HepG2 (cell line): Measurements from ENCODE around the gene TUBB. TPM values are rescaled to one million over a fixed set of nuclear protein-coding genes. Genes with fewer than 3 reads are reported as not detected.

Experiments
- ATF7 ChIP-seq, 2 experiments: fragments of 450-650 bp in 1 of 2; sonication (generic) in 1 of 2; formaldehyde crosslinking in 1 of 2; IDR thresholded peaks; 2 replicates each; pipeline versions ENCODE4 v1.4.0 to v1.6.1; 2016 to 2020; ENCODE audit warnings: antibody characterized with exemption in 1 of 2, mild to moderate bottlenecking in 1 of 2, missing genetic modification reagents in 1 of 2
- EP300 ChIP-seq, 3 experiments: sonication (generic) in 1 of 3; formaldehyde crosslinking in 1 of 3; IDR thresholded peaks; 2 replicates each; pipeline versions ENCODE4 v1.5.1 to v1.6.1; 2011 to 2020; ENCODE audit warnings: low read depth in 2 of 3, low read length in 2 of 3, borderline replicate concordance in 1 of 3, improper control_type of control experiment in 1 of 3, mild to moderate bottlenecking in 1 of 3, missing genetic modification reagents in 1 of 3, moderate library complexity in 1 of 3
- NR2C2 ChIP-seq: sonication (generic); formaldehyde crosslinking; IDR thresholded peaks from 2 replicates; pipeline ENCODE4 v1.4.0; 2020; ENCODE audit warnings: missing genetic modification reagents, mild to moderate bottlenecking, moderate library complexity, borderline replicate concordance
- SALL2 ChIP-seq: sonication (generic); formaldehyde crosslinking; IDR thresholded peaks from 2 replicates; pipeline ENCODE4 v1.8.1; 2023; ENCODE audit warnings: mild to moderate bottlenecking, missing genetic modification reagents, inconsistent platforms
- STAG1 ChIP-seq: sonication (generic); formaldehyde crosslinking; IDR thresholded peaks from 2 replicates; pipeline ENCODE4 v1.4.0; 2020; ENCODE audit warnings: missing genetic modification reagents
- ZNF33B ChIP-seq: sonication (generic); formaldehyde crosslinking; IDR thresholded peaks from 2 replicates; pipeline ENCODE4 v1.5.1; 2020; ENCODE audit warnings: mild to moderate bottlenecking, missing genetic modification reagents
- ZNF816 ChIP-seq: sonication (generic); formaldehyde crosslinking; IDR thresholded peaks from 2 replicates; pipeline ENCODE4 v1.8.0; 2022; ENCODE audit warnings: missing genetic modification reagents, mild to moderate bottlenecking, borderline replicate concordance
- ZSCAN12 ChIP-seq: sonication (generic); formaldehyde crosslinking; IDR thresholded peaks from 2 replicates; pipeline ENCODE4 v1.9.0; 2021; ENCODE audit warnings: mild to moderate bottlenecking, missing genetic modification reagents
- polyA plus RNA-seq, 8 experiments: library from polyadenylated mRNA; depleted of rRNA in 3 of 8; stranded (reverse) in 7 of 8; unstranded in 1 of 8; fragments of >200 nt; fragmentation: Illumina TruSeq in 4 of 8; extraction: Trizol in 4 of 8; gene quantifications; 2 replicates each; pipeline versions ENCODE4 v1.2.1 to v1.2.3, GENCODE V29; 2011 to 2016; ENCODE audit warnings: low read depth in 4 of 8, missing spikeins in 1 of 8, mixed read lengths in 1 of 8; ENCODE audit not compliant: insufficient read depth in 1 of 8
- total RNA-seq, 5 experiments: library from RNA; depleted of rRNA; stranded (reverse); fragments of >200 nt; fragmentation: Illumina TruSeq; extraction: Trizol; gene quantifications; 2 replicates each; pipeline ENCODE4 v1.2.3, GENCODE V29; 2016; ENCODE audit warnings: low read depth in 1 of 5
- TF ChIP-seq, protein P1 (sequence below): sonication (generic); formaldehyde crosslinking; IDR thresholded peaks from 2 replicates; pipeline ENCODE4 v1.4.0; 2020; ENCODE audit warnings: missing genetic modification reagents
- TF ChIP-seq, protein P2 (sequence below): sonication (generic); formaldehyde crosslinking; IDR thresholded peaks from 2 replicates; pipeline ENCODE4 v1.4.0; 2020; ENCODE audit warnings: missing genetic modification reagents, borderline replicate concordance
- TF ChIP-seq, protein P3 (sequence below): sonication (generic); formaldehyde crosslinking; IDR thresholded peaks from 2 replicates; pipeline ENCODE4 v1.8.0; 2022; ENCODE audit warnings: mild to moderate bottlenecking, missing genetic modification reagents, moderate library complexity
- TF ChIP-seq, protein P4 (sequence below): sonication (generic); formaldehyde crosslinking; IDR thresholded peaks from 2 replicates; pipeline ENCODE4 v1.4.0; 2020; ENCODE audit warnings: missing genetic modification reagents, mild to moderate bottlenecking, borderline replicate concordance
- TF ChIP-seq, protein P5 (sequence below): conservative IDR thresholded peaks from 2 replicates; pipeline ENCODE4 v1.6.1; 2018; ENCODE audit warnings: missing genetic modification reagents

The TUBB gene
- total and polyA plus RNA-seq, 2 of the 13 experiments (the other 11 are each of a cell fraction or from before 2014, with no cell fraction given): 911 to 1,163 TPM

DNA sequence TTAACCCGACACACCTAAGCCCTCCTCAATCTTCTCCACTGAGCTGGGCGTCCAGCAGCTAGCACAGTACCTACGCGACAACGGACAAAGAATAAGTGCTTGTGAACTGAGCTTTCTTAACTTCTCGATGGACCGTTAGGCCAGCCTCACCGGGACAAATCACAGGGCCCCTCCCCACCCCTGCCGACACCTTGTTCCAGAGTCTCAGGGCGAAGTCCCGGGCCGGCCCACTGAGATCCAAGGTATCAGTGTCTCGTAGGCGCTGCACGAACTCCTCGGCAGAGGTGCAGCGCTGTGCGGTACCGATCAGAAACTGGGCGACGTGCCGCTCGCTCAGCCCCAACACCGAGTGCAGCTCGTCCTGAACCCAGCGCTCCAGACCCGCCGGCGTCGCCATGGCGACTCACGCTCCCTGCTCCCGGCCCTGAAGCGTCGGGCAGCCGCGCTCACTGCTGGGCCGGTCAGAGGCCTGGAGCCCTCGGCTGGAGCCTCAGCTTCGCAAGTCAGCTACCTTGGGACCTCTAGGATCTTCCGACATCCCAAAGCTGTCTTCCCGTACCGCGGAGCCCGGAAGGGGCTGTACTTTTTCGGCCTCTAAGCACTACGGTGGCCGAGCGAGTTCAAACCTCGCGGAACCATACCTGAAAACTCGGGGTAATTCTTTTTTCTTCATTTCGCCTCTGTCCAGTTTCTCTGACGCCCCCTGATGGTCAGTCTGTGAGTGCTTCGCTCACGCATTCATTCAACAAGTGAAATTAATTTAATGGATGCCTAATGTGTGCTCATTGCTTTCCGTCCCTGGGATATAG, 47.5 kb upstream of the TUBB start, which contains the start of gene DHX16 (continued):
- TF ChIP-seq, protein P1, sequence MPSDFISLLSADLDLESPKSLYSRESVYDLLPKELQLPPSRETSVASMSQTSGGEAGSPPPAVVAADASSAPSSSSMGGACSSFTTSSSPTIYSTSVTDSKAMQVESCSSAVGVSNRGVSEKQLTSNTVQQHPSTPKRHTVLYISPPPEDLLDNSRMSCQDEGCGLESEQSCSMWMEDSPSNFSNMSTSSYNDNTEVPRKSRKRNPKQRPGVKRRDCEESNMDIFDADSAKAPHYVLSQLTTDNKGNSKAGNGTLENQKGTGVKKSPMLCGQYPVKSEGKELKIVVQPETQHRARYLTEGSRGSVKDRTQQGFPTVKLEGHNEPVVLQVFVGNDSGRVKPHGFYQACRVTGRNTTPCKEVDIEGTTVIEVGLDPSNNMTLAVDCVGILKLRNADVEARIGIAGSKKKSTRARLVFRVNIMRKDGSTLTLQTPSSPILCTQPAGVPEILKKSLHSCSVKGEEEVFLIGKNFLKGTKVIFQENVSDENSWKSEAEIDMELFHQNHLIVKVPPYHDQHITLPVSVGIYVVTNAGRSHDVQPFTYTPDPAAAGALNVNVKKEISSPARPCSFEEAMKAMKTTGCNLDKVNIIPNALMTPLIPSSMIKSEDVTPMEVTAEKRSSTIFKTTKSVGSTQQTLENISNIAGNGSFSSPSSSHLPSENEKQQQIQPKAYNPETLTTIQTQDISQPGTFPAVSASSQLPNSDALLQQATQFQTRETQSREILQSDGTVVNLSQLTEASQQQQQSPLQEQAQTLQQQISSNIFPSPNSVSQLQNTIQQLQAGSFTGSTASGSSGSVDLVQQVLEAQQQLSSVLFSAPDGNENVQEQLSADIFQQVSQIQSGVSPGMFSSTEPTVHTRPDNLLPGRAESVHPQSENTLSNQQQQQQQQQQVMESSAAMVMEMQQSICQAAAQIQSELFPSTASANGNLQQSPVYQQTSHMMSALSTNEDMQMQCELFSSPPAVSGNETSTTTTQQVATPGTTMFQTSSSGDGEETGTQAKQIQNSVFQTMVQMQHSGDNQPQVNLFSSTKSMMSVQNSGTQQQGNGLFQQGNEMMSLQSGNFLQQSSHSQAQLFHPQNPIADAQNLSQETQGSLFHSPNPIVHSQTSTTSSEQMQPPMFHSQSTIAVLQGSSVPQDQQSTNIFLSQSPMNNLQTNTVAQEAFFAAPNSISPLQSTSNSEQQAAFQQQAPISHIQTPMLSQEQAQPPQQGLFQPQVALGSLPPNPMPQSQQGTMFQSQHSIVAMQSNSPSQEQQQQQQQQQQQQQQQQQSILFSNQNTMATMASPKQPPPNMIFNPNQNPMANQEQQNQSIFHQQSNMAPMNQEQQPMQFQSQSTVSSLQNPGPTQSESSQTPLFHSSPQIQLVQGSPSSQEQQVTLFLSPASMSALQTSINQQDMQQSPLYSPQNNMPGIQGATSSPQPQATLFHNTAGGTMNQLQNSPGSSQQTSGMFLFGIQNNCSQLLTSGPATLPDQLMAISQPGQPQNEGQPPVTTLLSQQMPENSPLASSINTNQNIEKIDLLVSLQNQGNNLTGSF (CRISPR knock-in tag): no peak
- TF ChIP-seq ZNF816 (CRISPR knock-in tag) (peak; percentile 73; the same call in 1 of the 2 replicates), SALL2 (CRISPR knock-in tag) (peak; percentile 79; the same call in 1 of the 2 replicates), ZNF33B (CRISPR knock-in tag) (peak; percentile 88), ATF7 (IDR thresholded peaks at IDR 0.05) (no peak), ATF7 (CRISPR knock-in tag; IDR thresholded peaks at IDR 0.05) (0 out of 2 replicates have a peak, but pooled peaks have one; percentile 36), EP300 (IDR thresholded peaks at IDR 0.05; ENCODE audit: low read depth in 2 of 2, low read length in 2 of 2) (peak in 1 of 2 experiments; percentile 53; a peak in 3 of 4 replicates), EP300 (CRISPR knock-in tag; IDR thresholded peaks at IDR 0.05; ENCODE audit: borderline replicate concordance) (no peak; the same call in 1 of the 2 replicates), STAG1 (CRISPR knock-in tag) (peak; percentile 84), ZSCAN12 (CRISPR knock-in tag) (no peak), NR2C2 (CRISPR knock-in tag) (peak; percentile 82)
- TF ChIP-seq, protein P2, sequence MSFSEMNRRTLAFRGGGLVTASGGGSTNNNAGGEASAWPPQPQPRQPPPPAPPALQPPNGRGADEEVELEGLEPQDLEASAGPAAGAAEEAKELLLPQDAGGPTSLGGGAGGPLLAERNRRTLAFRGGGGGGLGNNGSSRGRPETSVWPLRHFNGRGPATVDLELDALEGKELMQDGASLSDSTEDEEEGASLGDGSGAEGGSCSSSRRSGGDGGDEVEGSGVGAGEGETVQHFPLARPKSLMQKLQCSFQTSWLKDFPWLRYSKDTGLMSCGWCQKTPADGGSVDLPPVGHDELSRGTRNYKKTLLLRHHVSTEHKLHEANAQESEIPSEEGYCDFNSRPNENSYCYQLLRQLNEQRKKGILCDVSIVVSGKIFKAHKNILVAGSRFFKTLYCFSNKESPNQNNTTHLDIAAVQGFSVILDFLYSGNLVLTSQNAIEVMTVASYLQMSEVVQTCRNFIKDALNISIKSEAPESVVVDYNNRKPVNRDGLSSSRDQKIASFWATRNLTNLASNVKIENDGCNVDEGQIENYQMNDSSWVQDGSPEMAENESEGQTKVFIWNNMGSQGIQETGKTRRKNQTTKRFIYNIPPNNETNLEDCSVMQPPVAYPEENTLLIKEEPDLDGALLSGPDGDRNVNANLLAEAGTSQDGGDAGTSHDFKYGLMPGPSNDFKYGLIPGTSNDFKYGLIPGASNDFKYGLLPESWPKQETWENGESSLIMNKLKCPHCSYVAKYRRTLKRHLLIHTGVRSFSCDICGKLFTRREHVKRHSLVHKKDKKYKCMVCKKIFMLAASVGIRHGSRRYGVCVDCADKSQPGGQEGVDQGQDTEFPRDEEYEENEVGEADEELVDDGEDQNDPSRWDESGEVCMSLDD (CRISPR knock-in tag): peak; percentile 55; the same call in 1 of the 2 replicates
- TF ChIP-seq, protein P3, sequence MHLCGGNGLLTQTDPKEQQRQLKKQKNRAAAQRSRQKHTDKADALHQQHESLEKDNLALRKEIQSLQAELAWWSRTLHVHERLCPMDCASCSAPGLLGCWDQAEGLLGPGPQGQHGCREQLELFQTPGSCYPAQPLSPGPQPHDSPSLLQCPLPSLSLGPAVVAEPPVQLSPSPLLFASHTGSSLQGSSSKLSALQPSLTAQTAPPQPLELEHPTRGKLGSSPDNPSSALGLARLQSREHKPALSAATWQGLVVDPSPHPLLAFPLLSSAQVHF (CRISPR knock-in tag): no peak
- TF ChIP-seq, protein P4, sequence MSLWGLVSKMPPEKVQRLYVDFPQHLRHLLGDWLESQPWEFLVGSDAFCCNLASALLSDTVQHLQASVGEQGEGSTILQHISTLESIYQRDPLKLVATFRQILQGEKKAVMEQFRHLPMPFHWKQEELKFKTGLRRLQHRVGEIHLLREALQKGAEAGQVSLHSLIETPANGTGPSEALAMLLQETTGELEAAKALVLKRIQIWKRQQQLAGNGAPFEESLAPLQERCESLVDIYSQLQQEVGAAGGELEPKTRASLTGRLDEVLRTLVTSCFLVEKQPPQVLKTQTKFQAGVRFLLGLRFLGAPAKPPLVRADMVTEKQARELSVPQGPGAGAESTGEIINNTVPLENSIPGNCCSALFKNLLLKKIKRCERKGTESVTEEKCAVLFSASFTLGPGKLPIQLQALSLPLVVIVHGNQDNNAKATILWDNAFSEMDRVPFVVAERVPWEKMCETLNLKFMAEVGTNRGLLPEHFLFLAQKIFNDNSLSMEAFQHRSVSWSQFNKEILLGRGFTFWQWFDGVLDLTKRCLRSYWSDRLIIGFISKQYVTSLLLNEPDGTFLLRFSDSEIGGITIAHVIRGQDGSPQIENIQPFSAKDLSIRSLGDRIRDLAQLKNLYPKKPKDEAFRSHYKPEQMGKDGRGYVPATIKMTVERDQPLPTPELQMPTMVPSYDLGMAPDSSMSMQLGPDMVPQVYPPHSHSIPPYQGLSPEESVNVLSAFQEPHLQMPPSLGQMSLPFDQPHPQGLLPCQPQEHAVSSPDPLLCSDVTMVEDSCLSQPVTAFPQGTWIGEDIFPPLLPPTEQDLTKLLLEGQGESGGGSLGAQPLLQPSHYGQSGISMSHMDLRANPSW (CRISPR knock-in tag): no peak
- TF ChIP-seq, protein P5, sequence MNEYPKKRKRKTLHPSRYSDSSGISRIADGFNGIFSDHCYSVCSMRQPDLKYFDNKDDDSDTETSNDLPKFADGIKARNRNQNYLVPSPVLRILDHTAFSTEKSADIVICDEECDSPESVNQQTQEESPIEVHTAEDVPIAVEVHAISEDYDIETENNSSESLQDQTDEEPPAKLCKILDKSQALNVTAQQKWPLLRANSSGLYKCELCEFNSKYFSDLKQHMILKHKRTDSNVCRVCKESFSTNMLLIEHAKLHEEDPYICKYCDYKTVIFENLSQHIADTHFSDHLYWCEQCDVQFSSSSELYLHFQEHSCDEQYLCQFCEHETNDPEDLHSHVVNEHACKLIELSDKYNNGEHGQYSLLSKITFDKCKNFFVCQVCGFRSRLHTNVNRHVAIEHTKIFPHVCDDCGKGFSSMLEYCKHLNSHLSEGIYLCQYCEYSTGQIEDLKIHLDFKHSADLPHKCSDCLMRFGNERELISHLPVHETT (CRISPR knock-in tag): 0 out of 2 replicates have a peak, but pooled peaks have one; percentile 62
